Measurements from ENCODE around the gene MPP2.
A peak's percentile ranks its signal among the peaks of the same experiment; 100 is the strongest.

Gene MPP2

DNA sequence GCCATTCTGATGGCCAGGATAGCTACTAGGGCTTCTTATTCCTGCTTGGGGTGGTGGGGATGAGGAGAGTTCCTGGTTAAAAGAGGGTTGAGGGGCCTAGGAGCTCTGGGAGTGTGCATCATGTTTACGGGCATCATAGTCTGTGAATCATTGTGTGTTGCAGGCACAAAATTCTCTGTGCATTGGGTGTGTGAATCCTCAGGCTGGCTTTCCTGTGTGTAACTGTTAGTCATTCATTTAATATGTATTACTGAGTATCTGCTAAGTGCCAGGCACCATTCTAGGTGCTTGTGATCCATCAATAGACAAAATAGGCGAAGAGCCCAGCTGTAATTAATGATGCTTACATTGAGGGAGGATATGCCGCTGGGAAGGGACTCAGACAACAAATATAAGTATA, 29.1 kb upstream of the MPP2 start:
- H3K9me3 ChIP-seq (ENCODE audit: control insufficient read depth, insufficient read depth, low read depth, low read length), result no peaks in the 10 kb centered on the region
- no peak overlapping the region for H3K27ac ChIP-seq (ENCODE audit: extremely low read depth, low read depth, low read length)
- no peak for TF ChIP-seq SALL2 (tag by site-specific recombination; IDR thresholded peaks at IDR 0.05; ENCODE audit: borderline replicate concordance)
- H3K4me1 ChIP-seq (ENCODE audit: control insufficient read depth, insufficient read depth, low read length), result no peaks in the 10 kb centered on the region; the same call in 1 of the 2 replicates
- no peaks in the 10 kb centered on the region for H3K36me3 ChIP-seq (ENCODE audit: control insufficient read depth in 2 of 2, insufficient read depth in 1 of 2, low read length in 2 of 2)
- ChIA-PET POLR2A (no interaction called here), CTCF (interaction anchor here (0.5 to 6.2 kb wide), 8 partner anchors 8 to 428 kb away, joined by 3 to 56 read pairs (median 4); partner anchors contain the start of gene RUNDC3A)
- H3K4me3 ChIP-seq (ENCODE audit: low read depth, low read length), result no peak overlapping the region

DNA sequence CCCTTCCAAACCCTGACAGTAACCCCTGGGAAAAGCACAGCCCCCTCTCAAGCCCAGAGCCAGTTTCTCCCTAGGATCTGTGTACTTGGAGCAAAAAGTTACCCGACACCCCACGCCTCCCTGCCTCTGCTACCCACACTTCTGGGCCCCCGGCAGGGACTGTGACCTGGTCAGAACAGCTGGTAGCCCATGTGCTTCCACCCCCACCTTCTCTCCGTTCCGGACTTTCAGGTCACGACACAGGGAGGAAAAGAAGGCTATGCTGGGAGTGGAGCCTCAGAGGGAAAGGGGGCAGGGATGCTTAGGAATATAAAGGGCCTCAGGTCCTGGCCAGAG, 28.6 kb upstream of the MPP2 start:
- H3K27ac ChIP-seq (ENCODE audit: extremely low read depth, low read depth, low read length), result no peak overlapping the region
- H3K4me1 ChIP-seq (ENCODE audit: control insufficient read depth, insufficient read depth, low read length), result no peaks in the 10 kb centered on the region; the same call in 1 of the 2 replicates
- TF ChIP-seq ZNF561 (tag by site-specific recombination; IDR thresholded peaks at IDR 0.05; ENCODE audit: borderline replicate concordance) (no peak), ZNF175 (tag by site-specific recombination; IDR thresholded peaks at IDR 0.05) (no peak), ZNF558 (tag by site-specific recombination; IDR thresholded peaks at IDR 0.05) (no peak), EGR2 (tag by site-specific recombination; IDR thresholded peaks at IDR 0.05; ENCODE audit: low read depth) (0 out of 2 replicates have a peak, but pooled peaks have one; percentile 28), ZNF785 (tag by site-specific recombination; IDR thresholded peaks at IDR 0.05) (no peak), ZNF600 (tag by site-specific recombination; IDR thresholded peaks at IDR 0.05) (peak; percentile 75), ZNF335 (tag by site-specific recombination; conservative IDR thresholded peaks at IDR 0.05) (no peak), REPIN1 (tag by site-specific recombination; IDR thresholded peaks at IDR 0.05; ENCODE audit: low read depth) (no peak)
- H3K4me3 ChIP-seq (ENCODE audit: low read depth, low read length), result no peak overlapping the region
- ChIA-PET CTCF (interaction anchor here (0.5 to 6.2 kb wide), 8 partner anchors 8 to 428 kb away, joined by 3 to 56 read pairs (median 4); partner anchors contain the start of gene RUNDC3A), POLR2A (no interaction called here)
- H3K36me3 ChIP-seq (ENCODE audit: control insufficient read depth in 2 of 2, insufficient read depth in 1 of 2, low read length in 2 of 2), result no peaks in the 10 kb centered on the region
- no peaks in the 10 kb centered on the region for H3K9me3 ChIP-seq (ENCODE audit: control insufficient read depth, insufficient read depth, low read depth, low read length)

DNA sequence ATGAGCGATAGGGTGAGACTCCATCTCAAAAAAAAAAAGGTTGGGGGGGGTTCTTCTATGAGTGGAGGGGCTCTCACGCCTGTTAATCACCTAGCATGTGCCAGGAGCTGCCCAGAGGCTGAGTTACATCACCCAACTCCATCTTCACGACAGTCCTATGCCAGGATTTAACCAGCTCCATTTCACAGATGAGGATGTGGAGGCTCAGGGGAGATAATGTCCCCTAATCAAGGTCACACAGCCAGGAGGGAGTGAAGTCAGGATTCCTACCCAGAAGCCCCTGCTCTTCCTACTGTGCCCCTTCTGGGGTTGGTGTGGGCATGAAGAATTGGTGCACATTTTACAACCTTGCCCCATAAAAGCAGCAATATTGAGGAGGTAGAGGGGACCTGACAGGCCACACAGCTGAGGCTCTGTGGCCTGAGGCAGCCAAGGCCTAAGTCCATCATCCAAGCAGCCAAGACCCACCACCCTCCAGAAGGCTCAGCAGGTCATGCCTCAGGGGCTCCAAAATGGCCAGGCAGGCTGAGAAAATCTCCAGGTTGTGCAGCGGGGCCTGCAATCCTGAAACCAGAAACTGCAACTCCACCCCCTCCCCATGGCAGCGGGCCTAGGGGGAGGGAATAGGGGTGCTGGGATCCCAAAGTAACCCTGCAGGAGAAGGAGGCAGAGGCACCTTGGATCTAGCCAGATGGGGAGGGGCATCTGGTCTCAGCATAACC, 28.0 kb upstream of the MPP2 start:
- Histone ChIP-seq H3K4me3 (ENCODE audit: low read depth, low read length) (no peak overlapping the region), H3K27ac (ENCODE audit: extremely low read depth, low read depth, low read length) (no peak overlapping the region), H3K36me3 (ENCODE audit: control insufficient read depth in 2 of 2, insufficient read depth in 1 of 2, low read length in 2 of 2) (no peaks in the 10 kb centered on the region), H3K4me1 (ENCODE audit: control insufficient read depth, insufficient read depth, low read length) (no peaks in the 10 kb centered on the region; the same call in 1 of the 2 replicates), H3K9me3 (ENCODE audit: control insufficient read depth, insufficient read depth, low read depth, low read length) (no peaks in the 10 kb centered on the region)
- ChIA-PET POLR2A (no interaction called here), CTCF (interaction anchor here (0.6 to 6.2 kb wide), 4 partner anchors 7 to 169 kb away, joined by 3 to 51 read pairs (median 4); no protein-coding TSS in a partner anchor)
- no peak for TF ChIP-seq ZXDB (tag by site-specific recombination; IDR thresholded peaks at IDR 0.05)
- TF ChIP-seq ZNF654 (tag by site-specific recombination; IDR thresholded peaks at IDR 0.05; ENCODE audit: low read depth), result no peak
- no peak for TF ChIP-seq ZNF341 (tag by site-specific recombination; IDR thresholded peaks at IDR 0.05; ENCODE audit: low read depth)
- no peak for TF ChIP-seq ZBTB8A (tag by site-specific recombination; IDR thresholded peaks at IDR 0.05)
- no peak for TF ChIP-seq ZNF501 (tag by site-specific recombination; IDR thresholded peaks at IDR 0.05)
- TF ChIP-seq ZNF426 (tag by site-specific recombination; IDR thresholded peaks at IDR 0.05), result no peak
- no peak for TF ChIP-seq ZNF10 (tag by site-specific recombination; IDR thresholded peaks at IDR 0.05)
- TF ChIP-seq ZNF701 (tag by site-specific recombination; IDR thresholded peaks at IDR 0.05), result no peak
- TF ChIP-seq MZF1 (tag by site-specific recombination; IDR thresholded peaks at IDR 0.05; ENCODE audit: borderline replicate concordance), result no peak
- TF ChIP-seq ZNF433 (tag by site-specific recombination; IDR thresholded peaks at IDR 0.05; ENCODE audit: low read depth), result no peak
- no peak for TF ChIP-seq ZNF571 (tag by site-specific recombination; IDR thresholded peaks at IDR 0.05)
- TF ChIP-seq ZNF658 (tag by site-specific recombination; IDR thresholded peaks at IDR 0.05), result no peak
- no peak for TF ChIP-seq ZNF530 (tag by site-specific recombination; IDR thresholded peaks at IDR 0.05; ENCODE audit: low read depth)
- TF ChIP-seq RBAK (tag by site-specific recombination; IDR thresholded peaks at IDR 0.05), result no peak
- TF ChIP-seq ZNF157 (tag by site-specific recombination; IDR thresholded peaks at IDR 0.05), result no peak
- TF ChIP-seq ZNF768 (tag by site-specific recombination; IDR thresholded peaks at IDR 0.05), result no peak
- TF ChIP-seq ZNF777 (tag by site-specific recombination; IDR thresholded peaks at IDR 0.05; ENCODE audit: borderline replicate concordance), result no peak
- TF ChIP-seq, protein P1, sequence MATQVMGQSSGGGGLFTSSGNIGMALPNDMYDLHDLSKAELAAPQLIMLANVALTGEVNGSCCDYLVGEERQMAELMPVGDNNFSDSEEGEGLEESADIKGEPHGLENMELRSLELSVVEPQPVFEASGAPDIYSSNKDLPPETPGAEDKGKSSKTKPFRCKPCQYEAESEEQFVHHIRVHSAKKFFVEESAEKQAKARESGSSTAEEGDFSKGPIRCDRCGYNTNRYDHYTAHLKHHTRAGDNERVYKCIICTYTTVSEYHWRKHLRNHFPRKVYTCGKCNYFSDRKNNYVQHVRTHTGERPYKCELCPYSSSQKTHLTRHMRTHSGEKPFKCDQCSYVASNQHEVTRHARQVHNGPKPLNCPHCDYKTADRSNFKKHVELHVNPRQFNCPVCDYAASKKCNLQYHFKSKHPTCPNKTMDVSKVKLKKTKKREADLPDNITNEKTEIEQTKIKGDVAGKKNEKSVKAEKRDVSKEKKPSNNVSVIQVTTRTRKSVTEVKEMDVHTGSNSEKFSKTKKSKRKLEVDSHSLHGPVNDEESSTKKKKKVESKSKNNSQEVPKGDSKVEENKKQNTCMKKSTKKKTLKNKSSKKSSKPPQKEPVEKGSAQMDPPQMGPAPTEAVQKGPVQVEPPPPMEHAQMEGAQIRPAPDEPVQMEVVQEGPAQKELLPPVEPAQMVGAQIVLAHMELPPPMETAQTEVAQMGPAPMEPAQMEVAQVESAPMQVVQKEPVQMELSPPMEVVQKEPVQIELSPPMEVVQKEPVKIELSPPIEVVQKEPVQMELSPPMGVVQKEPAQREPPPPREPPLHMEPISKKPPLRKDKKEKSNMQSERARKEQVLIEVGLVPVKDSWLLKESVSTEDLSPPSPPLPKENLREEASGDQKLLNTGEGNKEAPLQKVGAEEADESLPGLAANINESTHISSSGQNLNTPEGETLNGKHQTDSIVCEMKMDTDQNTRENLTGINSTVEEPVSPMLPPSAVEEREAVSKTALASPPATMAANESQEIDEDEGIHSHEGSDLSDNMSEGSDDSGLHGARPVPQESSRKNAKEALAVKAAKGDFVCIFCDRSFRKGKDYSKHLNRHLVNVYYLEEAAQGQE (tag by site-specific recombination; IDR thresholded peaks at IDR 0.05), result no peak
- no peak for TF ChIP-seq ZNF791 (tag by site-specific recombination; IDR thresholded peaks at IDR 0.05)
